ENCODE measurements around the gene SLX1A.
"Not testable (repeated sequence)": the region's sequence is repeated elsewhere in the genome, so short reads cannot be mapped to it uniquely, and the experiment has no call there.

Gene SLX1A

GRCh38 chr16:30193615-30194014, at the start of gene SLX1A, which contains the start of gene BOLA2B:
TSS of gene SLX1A (plus strand) at chr16:30193875. CDS start at chr16:30194085, 210 bp downstream.
TSS of gene BOLA2B (minus strand) at chr16:30193666. CDS start at chr16:30193595, 71 bp downstream.
- not testable (repeated sequence) for DNase-seq

- DNase-seq, result no peak
These were observed 49.7 kb upstream of the SLX1A start for GRCh38 chr16:30144017-30144416.

GRCh38 chr16:30144917-30145316, 48.8 kb upstream of the SLX1A start:
- DNase-seq, result no peak

GRCh38 chr16:30145657-30146056, 48.0 kb upstream of the SLX1A start:
- no peak for DNase-seq

GRCh38 chr16:30147843-30148510, 45.7 kb upstream of the SLX1A start:
- no peak for DNase-seq

- no peak for DNase-seq
These were observed 44.3 kb upstream of the SLX1A start for GRCh38 chr16:30149250-30149930.

- DNase-seq, result no peak
These were observed 42.6 kb upstream of the SLX1A start for GRCh38 chr16:30151091-30151490.

- no peak for DNase-seq
These were observed 41.2 kb upstream of the SLX1A start for GRCh38 chr16:30152517-30152916.

- no peak for DNase-seq
These were observed 38.5 kb upstream of the SLX1A start for GRCh38 chr16:30155188-30155587.

- DNase-seq, result no peak
These were observed 36.5 kb upstream of the SLX1A start for GRCh38 chr16:30157214-30157613.

GRCh38 chr16:30163538-30163937, 30.1 kb upstream of the SLX1A start:
- no peak for DNase-seq

GRCh38 chr16:30166202-30166902, 27.3 kb upstream of the SLX1A start:
- peak; percentile 94 for DNase-seq

GRCh38 chr16:30168746-30169145, 24.9 kb upstream of the SLX1A start:
- not testable (repeated sequence) for DNase-seq

- not testable (repeated sequence) for DNase-seq
These were observed 24.3 kb upstream of the SLX1A start for GRCh38 chr16:30169416-30169815.

GRCh38 chr16:30170145-30170544, 23.5 kb upstream of the SLX1A start:
- DNase-seq, result not testable (repeated sequence)

- no peak for DNase-seq
These were observed 20.6 kb upstream of the SLX1A start for GRCh38 chr16:30173054-30173453.

GRCh38 chr16:30176876-30177275, 16.8 kb upstream of the SLX1A start:
- not testable (repeated sequence) for DNase-seq

- DNase-seq, result no peak
These were observed 14.5 kb upstream of the SLX1A start for GRCh38 chr16:30179195-30179594.

GRCh38 chr16:30179931-30180330, 13.7 kb upstream of the SLX1A start:
- no peak for DNase-seq

- no peak for DNase-seq
These were observed 12.9 kb upstream of the SLX1A start for GRCh38 chr16:30180741-30181140.

GRCh38 chr16:30183233-30184095, 10.2 kb upstream of the SLX1A start, which contains the start of gene CORO1A:
TSS of gene CORO1A (plus strand) at chr16:30183602. CDS start at chr16:30185210, 1,608 bp downstream.
- peak; percentile 89 for DNase-seq

GRCh38 chr16:30184096-30184890, 9.4 kb upstream of the SLX1A start:
- peak; percentile 47 for DNase-seq
